AG09319 (cell line): ENCODE measurements around the gene BANF2.
"Not testable (repeated sequence)": the region's sequence is repeated elsewhere in the genome, so short reads cannot be mapped to it uniquely, and the experiment has no call there.

Experiments used
- DNase-seq: peaks from one replicate; pipeline ENCODE4 v3.0.0-alpha.2; 2010; ENCODE audit warnings: low read depth; ENCODE audit errors: extremely low read depth
- CTCF ChIP-seq: IDR thresholded peaks from 2 replicates; pipeline ENCODE4 v1.5.1; 2011; ENCODE audit warnings: low read depth, mild to moderate bottlenecking, inconsistent platforms, low read length, moderate library complexity

BANF2 gene

GRCh38 chr20:17773619-17774018, 73.9 kb downstream of the BANF2 start:
- no peak for TF ChIP-seq CTCF
- no peak for DNase-seq

- no peak for DNase-seq
- no peak for TF ChIP-seq CTCF
Measured at GRCh38 chr20:17775600-17775999, 75.8 kb downstream of the BANF2 start.

- no peak for TF ChIP-seq CTCF
- no peak for DNase-seq
Measured at GRCh38 chr20:17776551-17776950, 76.8 kb downstream of the BANF2 start.

- not testable (repeated sequence) for DNase-seq
Measured at GRCh38 chr20:17779011-17779410, 79.2 kb downstream of the BANF2 start.

- TF ChIP-seq CTCF = no peak
- DNase-seq = no peak
Measured at GRCh38 chr20:17782768-17783167, 83.0 kb downstream of the BANF2 start.

GRCh38 chr20:17783671-17784070, 83.9 kb downstream of the BANF2 start:
- DNase-seq = no peak
- no peak for TF ChIP-seq CTCF

- TF ChIP-seq CTCF = no peak
- DNase-seq = no peak
Measured at GRCh38 chr20:17785007-17785406, 85.2 kb downstream of the BANF2 start.
